ENCODE data around the gene FASTKD2. TPM values are rescaled to one million over a fixed set of nuclear protein-coding genes. Genes with fewer than 3 reads are reported as not detected.

Gene FASTKD2
- total and polyA plus RNA-seq, 12 donors: 8.4 to 63.8 (median 27.8) TPM

GRCh38 chr2:206831442-206831995, 66.1 kb downstream of the FASTKD2 start:
- H3K4me3 ChIP-seq: no peak overlapping the region
- no peaks in the 10 kb centered on the region for H3K27me3 ChIP-seq
- DNase-seq: no peak
- intact Hi-C loops (cut with DNase I): no loop called here
- no peaks in the 10 kb centered on the region for H3K4me1 ChIP-seq (replicated peaks in 1 of 2)
- no peak overlapping the region for H3K27ac ChIP-seq
- TF ChIP-seq POLR2A (IDR thresholded peaks at IDR 0.05) (no peak), CTCF (IDR thresholded peaks at IDR 0.05) (no peak)
- 80 to 91% (median 86%) methylated on average over 3 of the region's 3 CpGs for WGBS, 4 donors
- peaks cover 0 to 8% (median 0%) of the 10 kb centered on the region in 3 donors for H3K9me3 ChIP-seq (replicated peaks in 1 of 3)
- no peaks in the 10 kb centered on the region for H3K36me3 ChIP-seq (replicated peaks in 1 of 2)

- WGBS, 4 donors: 57 to 72% (median 64%) methylated on average over 2 of the region's 2 CpGs
- intact Hi-C loops (cut with DNase I): no loop called here
- DNase-seq: no peak
Observed at GRCh38 chr2:206832873-206833272, 67.5 kb downstream of the FASTKD2 start.

GRCh38 chr2:206833291-206833690, 67.9 kb downstream of the FASTKD2 start:
- intact Hi-C loops (cut with DNase I): no loop called here
- no peak for DNase-seq
- no peak overlapping the region for H3K27ac ChIP-seq
- H3K4me1 ChIP-seq (replicated peaks in 1 of 2): no peaks in the 10 kb centered on the region
- no peaks in the 10 kb centered on the region for H3K27me3 ChIP-seq
- H3K4me3 ChIP-seq: no peak overlapping the region
- WGBS, 4 donors: 90 to 95% (median 94%) methylated on average over 3 of the region's 3 CpGs
- TF ChIP-seq CTCF (IDR thresholded peaks at IDR 0.05): no peak
- TF ChIP-seq POLR2A (IDR thresholded peaks at IDR 0.05): no peak
- H3K9me3 ChIP-seq (replicated peaks in 1 of 3): peaks cover 0 to 8% (median 0%) of the 10 kb centered on the region in 3 donors
- H3K36me3 ChIP-seq (replicated peaks in 1 of 2): no peaks in the 10 kb centered on the region

More at GRCh38 chr2:206832873-206833272, 67.5 kb downstream of the FASTKD2 start:
- Histone ChIP-seq H3K4me1 (replicated peaks in 1 of 2) (no peaks in the 10 kb centered on the region), H3K36me3 (replicated peaks in 1 of 2) (no peaks in the 10 kb centered on the region), H3K9me3 (replicated peaks in 1 of 3) (peaks cover 0 to 8% (median 0%) of the 10 kb centered on the region in 3 donors), H3K27me3 (no peaks in the 10 kb centered on the region), H3K27ac (no peak overlapping the region), H3K4me3 (no peak overlapping the region)
- TF ChIP-seq CTCF (IDR thresholded peaks at IDR 0.05) (no peak), POLR2A (IDR thresholded peaks at IDR 0.05) (no peak)

- intact Hi-C loops (cut with DNase I): no loop called here
- H3K27ac ChIP-seq: no peak overlapping the region
- WGBS, 4 donors: 72 to 77% (median 74%) methylated on average over 2 of the region's 2 CpGs
Observed at GRCh38 chr2:206836722-206837121, 71.3 kb downstream of the FASTKD2 start.

More at GRCh38 chr2:206836722-206837121, 71.3 kb downstream of the FASTKD2 start:
- no peaks in the 10 kb centered on the region for H3K4me1 ChIP-seq (replicated peaks in 1 of 2)
- H3K36me3 ChIP-seq (replicated peaks in 1 of 2): no peaks in the 10 kb centered on the region
- no peak overlapping the region for H3K4me3 ChIP-seq
- peaks cover 0 to 8% (median 0%) of the 10 kb centered on the region in 3 donors for H3K9me3 ChIP-seq (replicated peaks in 1 of 3)
- TF ChIP-seq POLR2A (IDR thresholded peaks at IDR 0.05) (no peak), CTCF (IDR thresholded peaks at IDR 0.05) (no peak)
- DNase-seq: no peak
- H3K27me3 ChIP-seq: no peaks in the 10 kb centered on the region
